CD14-positive monocyte (primary cell): ENCODE results near the gene PSPN. TPM values are rescaled to one million over a fixed set of nuclear protein-coding genes. Genes with fewer than 3 reads are reported as not detected.

Source experiments
- DNase-seq, 3 donors: peaks; one replicate each; pipeline ENCODE4 v3.0.0-alpha.2; 2011 to 2022
- H2AFZ ChIP-seq: 2 replicates; pipeline ENCODE4 v1.6.0; 2012; ENCODE audit warnings: mild to moderate bottlenecking, low read depth, low read length, inconsistent platforms; ENCODE audit not compliant: insufficient read depth, poor library complexity, severe bottlenecking
- H3K27ac ChIP-seq, 2 donors: 1 replicate in 1 of 2; 2 replicates in 1 of 2; pipeline ENCODE4 v1.5.1; 2012 to 2013; ENCODE audit warnings: low read length in 2 of 2, control low read depth in 1 of 2, inconsistent platforms in 1 of 2, low read depth in 1 of 2, mild to moderate bottlenecking in 1 of 2
- H3K27me3 ChIP-seq, 2 donors: one replicate each; pipeline versions ENCODE4 v1.6.0 to v1.6.1; 2011 to 2013; ENCODE audit warnings: low read length in 2 of 2; ENCODE audit not compliant: control insufficient read depth in 2 of 2, insufficient read depth in 2 of 2
- H3K36me3 ChIP-seq, 2 donors: replicated peaks in 1 of 2; 1 replicate in 1 of 2; 2 replicates in 1 of 2; pipeline versions ENCODE4 v1.5.1 to v1.6.1; 2012 to 2013; ENCODE audit warnings: low read length in 2 of 2, control low read depth in 1 of 2, inconsistent platforms in 1 of 2, mild to moderate bottlenecking in 1 of 2; ENCODE audit not compliant: insufficient read depth in 2 of 2, control insufficient read depth in 1 of 2
- H3K4me1 ChIP-seq, 2 donors: 1 replicate in 1 of 2; 2 replicates in 1 of 2; pipeline versions ENCODE4 v1.5.1 to v1.6.1; 2012 to 2013; ENCODE audit warnings: low read length in 2 of 2, control low read depth in 1 of 2, inconsistent platforms in 1 of 2, mild to moderate bottlenecking in 1 of 2, moderate library complexity in 1 of 2; ENCODE audit not compliant: insufficient read depth in 2 of 2, control insufficient read depth in 1 of 2
- H3K4me2 ChIP-seq: replicated peaks from 2 replicates; pipeline ENCODE3; 2012; ENCODE audit warnings: low read length, moderate library complexity, mild to moderate bottlenecking; ENCODE audit not compliant: poor library complexity, severe bottlenecking; ENCODE audit errors: extremely low read depth
- H3K4me3 ChIP-seq, 3 experiments: fragments of 200-600 bp in 1 of 3; sonication (generic) in 1 of 3; replicated peaks in 1 of 3; 1 replicate in 2 of 3; 2 replicates in 1 of 3; pipeline ENCODE4 v1.5.1; 2011 to 2013; ENCODE audit warnings: low read length in 3 of 3, mild to moderate bottlenecking in 3 of 3, control low read depth in 2 of 3, low read depth in 2 of 3, inconsistent platforms in 1 of 3, moderate library complexity in 1 of 3
- H3K79me2 ChIP-seq: 2 replicates; pipeline ENCODE4 v1.6.0; 2012; ENCODE audit warnings: mild to moderate bottlenecking, control low read depth, inconsistent platforms, low read length, moderate library complexity; ENCODE audit not compliant: insufficient read depth
- H3K9ac ChIP-seq: 2 replicates; pipeline ENCODE4 v1.6.0; 2017; ENCODE audit warnings: low read length, mild to moderate bottlenecking; ENCODE audit not compliant: insufficient read depth, poor library complexity, severe bottlenecking
- H3K9me3 ChIP-seq, 2 donors: replicated peaks in 1 of 2; 1 replicate in 1 of 2; 2 replicates in 1 of 2; pipeline versions ENCODE4 v1.5.1 to v1.6.1; 2012 to 2013; ENCODE audit warnings: low read length in 2 of 2, control low read depth in 1 of 2; ENCODE audit not compliant: control insufficient read depth in 1 of 2, insufficient read depth in 1 of 2
- H4K20me1 ChIP-seq: 2 replicates; pipeline ENCODE4 v1.6.0; 2012; ENCODE audit warnings: mild to moderate bottlenecking, low read length, control low read depth, moderate library complexity; ENCODE audit not compliant: insufficient read depth
- H3K27ac Mint-ChIP-seq, 7 donors: one replicate each; pipeline ENCODE4 v1.8.0; 2020; ENCODE audit warnings: mild to moderate bottlenecking in 7 of 7, mixed read lengths in 7 of 7, moderate library complexity in 6 of 7, inconsistent platforms in 2 of 7
- H3K27me3 Mint-ChIP-seq, 3 donors: one replicate each; pipeline ENCODE4 v1.8.0; 2021 to 2022; ENCODE audit warnings: low read depth in 3 of 3, mild to moderate bottlenecking in 3 of 3, mixed read lengths in 3 of 3, moderate library complexity in 3 of 3, inconsistent platforms in 1 of 3
- H3K36me3 Mint-ChIP-seq, 2 donors: one replicate each; pipeline ENCODE4 v1.8.0; 2020; ENCODE audit warnings: mixed read lengths in 2 of 2, inconsistent platforms in 1 of 2, mild to moderate bottlenecking in 1 of 2
- H3K4me1 Mint-ChIP-seq: one replicate; pipeline ENCODE4 v1.8.0; 2020; ENCODE audit warnings: mild to moderate bottlenecking, mixed read lengths
- H3K4me3 Mint-ChIP-seq, 2 donors: one replicate each; pipeline ENCODE4 v1.8.0; 2020; ENCODE audit warnings: mild to moderate bottlenecking in 2 of 2, mixed read lengths in 2 of 2, moderate library complexity in 1 of 2
- H3K9me3 Mint-ChIP-seq, 7 donors: one replicate each; pipeline ENCODE4 v1.8.0; 2020 to 2022; ENCODE audit warnings: mixed read lengths in 7 of 7, mild to moderate bottlenecking in 6 of 7, moderate library complexity in 6 of 7, inconsistent platforms in 2 of 7
- CTCF ChIP-seq: fragments of 200-600 bp; IDR thresholded peaks from one replicate; pipeline ENCODE4 v1.8.0; 2022; ENCODE audit warnings: antibody characterized with exemption, mild to moderate bottlenecking
- WGBS: methylation state at CpG from one replicate; pipeline ENCODE4 v1.1.5; 2013; ENCODE audit warnings: missing lambda C conversion rate; ENCODE audit not compliant: insufficient coverage; 5-methylcytosine and 5-hydroxymethylcytosine counted together
- intact Hi-C, 2 donors: fragments of 100-400 bp; cut with micrococcal nuclease; formaldehyde crosslinking; loops; one replicate each; pipeline versions ENCODE4 v1.15.0 to v1.15.1; 2023
- polyA plus RNA-seq, 3 donors: library from polyadenylated mRNA; depleted of rRNA in 1 of 3; unstranded in 2 of 3; stranded (reverse) in 1 of 3; fragments of 300-500 nt in 2 of 3; fragments of >200 nt in 1 of 3; fragmentation: Illumina TruSeq in 2 of 3; gene quantifications; 1 replicate in 2 of 3; 2 replicates in 1 of 3; pipeline ENCODE4 v1.2.3, GENCODE V29; 2012 to 2021

Gene PSPN
- polyA plus RNA-seq, 3 donors = 0.10 to 0.19 (median 0.13) TPM

- H3K4me3 ChIP-seq = no peak overlapping the region
- H3K9ac ChIP-seq = no peak overlapping the region
- Mint-ChIP-seq H3K27me3 (peaks cover 0 to 2% (median 1%) of the 10 kb centered on the region in 3 donors), H3K36me3 (peaks cover 17 to 31% of the 10 kb centered on the region in 2 donors), H3K9me3 (no peaks in the 10 kb centered on the region), H3K4me3 (no peak overlapping the region), H3K4me1 (peaks cover 12% of the 10 kb centered on the region), H3K27ac (peak overlapping the region in 5 of 7 donors; percentile 13 to 98 (median 96))
- H3K4me1 ChIP-seq = peaks cover 11 to 14% of the 10 kb centered on the region in 2 donors
- H2AFZ ChIP-seq = no peak overlapping the region
- H3K9me3 ChIP-seq = no peaks in the 10 kb centered on the region
- no peaks in the 10 kb centered on the region for H3K27me3 ChIP-seq
- no peaks in the 10 kb centered on the region for H4K20me1 ChIP-seq
- 92% methylated on average over 28 of the region's 29 CpGs for WGBS
- H3K79me2 ChIP-seq = no peaks in the 10 kb centered on the region
- intact Hi-C loops = loop anchor here (5.0 to 10.0 kb wide), 3 partner anchors 51 to 689 kb away; partner anchors contain the start of genes HSD11B1L (in 1 of the 2), KHSRP (in 1 of the 2) and MICOS13 (in 1 of the 2)
- peaks cover 5 to 20% of the 10 kb centered on the region in 2 donors for H3K36me3 ChIP-seq
- peak overlapping the region in 1 of 2 donors; percentile 20 for H3K27ac ChIP-seq
- no peak for DNase-seq
- H3K4me2 ChIP-seq = peak overlapping the region; percentile 95
- TF ChIP-seq CTCF = no peak
Observed at GRCh38 chr19:6374161-6374709, 1.5 kb downstream of the PSPN start.

- TF ChIP-seq CTCF = no peak
Observed at GRCh38 chr19:6373813-6374108, 2.0 kb downstream of the PSPN start.

More at GRCh38 chr19:6373813-6374108, 2.0 kb downstream of the PSPN start:
- Histone ChIP-seq H3K4me3 (peak overlapping the region in 2 of 3 experiments; percentile 36 to 69), H3K9ac (no peak overlapping the region), H3K27ac (peak overlapping the region in 1 of 2 donors; percentile 20), H3K79me2 (no peaks in the 10 kb centered on the region), H3K4me2 (peak overlapping the region; percentile 95), H3K36me3 (peaks cover 6 to 20% of the 10 kb centered on the region in 2 donors), H2AFZ (no peak overlapping the region), H3K27me3 (no peaks in the 10 kb centered on the region), H4K20me1 (no peaks in the 10 kb centered on the region), H3K4me1 (peaks cover 11 to 14% of the 10 kb centered on the region in 2 donors), H3K9me3 (no peaks in the 10 kb centered on the region)
- no peak for DNase-seq
- Mint-ChIP-seq H3K4me3 (peak overlapping the region; percentile 60 to 86), H3K27ac (peak overlapping the region in 6 of 7 donors; percentile 43 to 98 (median 86)), H3K27me3 (peaks cover 0 to 2% (median 2%) of the 10 kb centered on the region in 3 donors), H3K9me3 (no peaks in the 10 kb centered on the region), H3K4me1 (peaks cover 12% of the 10 kb centered on the region), H3K36me3 (peaks cover 16 to 31% of the 10 kb centered on the region in 2 donors)
- 54% methylated on average over 4 of the region's 5 CpGs for WGBS
- intact Hi-C loops = loop anchor here (2.0 to 10.0 kb wide), 4 partner anchors 19 to 689 kb away; partner anchors contain the start of genes GTF2F1 (in 1 of the 2), HSD11B1L (in 1 of the 2), KHSRP (in 1 of the 2) and MICOS13 (in 1 of the 2)
